Adrenal gland (tissue), 5 donors: Measurements from ENCODE around the gene NUCB1.

ENCODE experiments used
- CTCF ChIP-seq, 6 experiments: fragments of 450-650 bp in 4 of 6; fragments of 200-600 bp in 2 of 6; sonication (generic) in 1 of 6; IDR thresholded peaks; 1 replicate in 5 of 6; 2 replicates in 1 of 6; pipeline versions ENCODE4 v1.5.1 to v1.8.0; 2016 to 2021; ENCODE audit warnings: antibody characterized with exemption in 6 of 6, mild to moderate bottlenecking in 2 of 6, moderate library complexity in 1 of 6
- POLR2A ChIP-seq, 2 donors: fragments of 450-650 bp; IDR thresholded peaks; one replicate each; pipeline ENCODE4 v1.6.1; 2017; ENCODE audit warnings: antibody characterized with exemption in 2 of 2, mild to moderate bottlenecking in 2 of 2, moderate library complexity in 1 of 2
- donor health status: DM: no; HTN: no; CAD: no.

GRCh38 chr19:48854103-48854502, 46.0 kb upstream of the NUCB1 start:
- TF ChIP-seq POLR2A (IDR thresholded peaks at IDR 0.05) = no peak
- TF ChIP-seq CTCF (IDR thresholded peaks at IDR 0.05) = no peak
